Activated naive CD4-positive, alpha-beta T cell treated with anti-CD3 and anti-CD28 coated beads, Interleukin-2, amount 50 U/mL, for 24 hours (primary cell): ENCODE measurements around the gene CDK19.
"Not testable (repeated sequence)": the region's sequence is repeated elsewhere in the genome, so short reads cannot be mapped to it uniquely, and the experiment has no call there.

Experiments used
- H3K27ac Mint-ChIP-seq: one replicate; pipeline ENCODE4 v1.8.0; 2021; ENCODE audit warnings: mild to moderate bottlenecking, mixed read lengths
- H3K27me3 Mint-ChIP-seq: one replicate; pipeline ENCODE4 v1.8.0; 2021; ENCODE audit warnings: mixed read lengths
- H3K36me3 Mint-ChIP-seq: one replicate; pipeline ENCODE4 v1.8.0; 2021; ENCODE audit warnings: mixed read lengths
- H3K4me1 Mint-ChIP-seq: one replicate; pipeline ENCODE4 v1.8.0; 2021; ENCODE audit warnings: mixed read lengths
- H3K4me3 Mint-ChIP-seq: one replicate; pipeline ENCODE4 v1.8.0; 2021; ENCODE audit warnings: mild to moderate bottlenecking, mixed read lengths
- H3K9me3 Mint-ChIP-seq: one replicate; pipeline ENCODE4 v1.8.0; 2021; ENCODE audit warnings: mixed read lengths

Gene CDK19

DNA sequence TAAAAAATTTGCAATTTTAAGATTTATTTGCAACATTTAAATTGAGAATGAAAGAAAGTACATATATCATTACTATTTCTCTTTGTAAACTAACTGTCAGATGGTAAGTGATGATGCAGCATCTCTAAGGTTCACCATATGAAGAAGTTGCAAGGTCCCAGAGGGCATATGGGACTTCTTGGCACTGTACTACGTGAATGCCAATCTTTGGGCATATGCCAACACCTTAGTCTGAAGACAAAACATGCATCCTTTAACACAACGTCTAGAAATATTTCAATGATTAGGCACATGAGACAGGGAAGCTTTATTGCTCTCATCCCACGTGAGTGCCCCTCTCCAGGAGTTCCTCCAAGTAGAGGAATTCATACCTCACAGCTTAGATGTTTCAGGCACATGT lies 66.8 kb downstream of the CDK19 start:
- no peaks in the 10 kb centered on the region for H3K9me3 Mint-ChIP-seq
- no peak overlapping the region for H3K27ac Mint-ChIP-seq
- peaks cover 6% of the 10 kb centered on the region for H3K4me1 Mint-ChIP-seq
- H3K27me3 Mint-ChIP-seq, result no peaks in the 10 kb centered on the region
- H3K36me3 Mint-ChIP-seq, result peaks cover 3% of the 10 kb centered on the region
- no peak overlapping the region for H3K4me3 Mint-ChIP-seq

DNA sequence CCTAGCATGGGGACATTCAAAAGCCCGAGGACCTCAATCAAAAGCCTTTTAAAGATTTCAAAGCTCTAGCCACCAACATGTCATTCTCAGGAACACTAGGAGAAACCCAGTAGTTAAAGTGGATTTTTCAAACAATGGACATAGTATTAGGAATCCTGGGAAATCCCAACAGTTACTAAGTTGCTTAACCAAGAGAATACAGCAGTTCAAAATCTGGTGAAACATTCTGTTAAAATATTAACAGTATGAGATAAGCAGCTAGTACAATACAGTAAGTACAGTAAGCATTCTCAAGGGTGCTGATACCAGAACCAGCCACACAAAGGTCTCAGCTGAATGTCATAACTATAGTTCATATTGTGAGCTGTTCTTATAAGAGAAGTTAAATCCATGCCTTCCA lies 68.6 kb downstream of the CDK19 start:
- peaks cover 14% of the 10 kb centered on the region for H3K36me3 Mint-ChIP-seq
- no peak overlapping the region for H3K27ac Mint-ChIP-seq
- no peaks in the 10 kb centered on the region for H3K27me3 Mint-ChIP-seq
- no peaks in the 10 kb centered on the region for H3K9me3 Mint-ChIP-seq
- H3K4me3 Mint-ChIP-seq, result no peak overlapping the region
- peaks cover 6% of the 10 kb centered on the region for H3K4me1 Mint-ChIP-seq

DNA sequence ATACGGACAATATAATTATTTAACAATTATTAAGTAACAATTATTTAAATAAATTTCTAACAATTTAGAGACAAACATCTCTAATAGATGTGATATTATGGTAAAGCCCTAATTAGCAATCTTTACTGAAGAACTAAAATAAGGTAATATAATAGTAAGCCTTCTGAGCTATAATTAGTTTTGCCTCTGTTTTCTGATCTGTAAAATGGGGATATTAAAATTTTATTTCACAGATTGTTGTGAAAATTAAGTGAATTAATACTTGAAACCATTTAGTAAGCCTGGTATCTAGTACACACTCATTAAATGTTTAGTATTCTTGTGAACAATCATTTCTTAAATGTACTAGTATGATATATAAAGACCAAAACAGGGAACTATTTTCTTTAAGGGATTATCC lies 70.3 kb downstream of the CDK19 start:
- Mint-ChIP-seq H3K27me3 (no peaks in the 10 kb centered on the region), H3K4me1 (peaks cover under 1% of the 10 kb centered on the region), H3K27ac (no peak overlapping the region)

DNA sequence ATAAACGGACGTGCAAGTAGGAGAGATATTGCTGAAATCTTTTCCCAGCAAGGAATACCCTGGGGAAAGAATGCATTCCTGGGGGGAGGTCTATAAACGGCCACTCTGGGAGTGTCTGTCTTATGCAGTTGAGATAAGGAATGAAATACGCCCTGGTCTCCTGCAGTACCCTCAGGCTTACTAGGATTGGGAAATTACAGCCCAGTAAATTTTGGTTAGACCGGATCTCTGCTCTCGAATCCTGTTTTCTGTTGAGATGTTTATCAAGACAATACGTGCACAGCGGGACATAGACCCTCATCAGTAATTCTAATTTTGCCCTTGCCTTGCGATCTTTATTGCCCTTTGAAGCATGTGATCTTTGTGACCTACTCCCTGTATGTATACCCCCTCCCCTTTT lies 72.7 kb downstream of the CDK19 start:
- not testable (repeated sequence) for H3K4me1 Mint-ChIP-seq, H3K9me3 Mint-ChIP-seq, H3K27me3 Mint-ChIP-seq, H3K4me3 Mint-ChIP-seq, H3K27ac Mint-ChIP-seq
- peaks cover 32% of the 10 kb centered on the region for H3K36me3 Mint-ChIP-seq

More for the DNA sequence above, 70.3 kb downstream of the CDK19 start:
- H3K9me3 Mint-ChIP-seq, result peaks cover 8% of the 10 kb centered on the region
- H3K36me3 Mint-ChIP-seq, result peaks cover 28% of the 10 kb centered on the region
- H3K4me3 Mint-ChIP-seq, result no peak overlapping the region

DNA sequence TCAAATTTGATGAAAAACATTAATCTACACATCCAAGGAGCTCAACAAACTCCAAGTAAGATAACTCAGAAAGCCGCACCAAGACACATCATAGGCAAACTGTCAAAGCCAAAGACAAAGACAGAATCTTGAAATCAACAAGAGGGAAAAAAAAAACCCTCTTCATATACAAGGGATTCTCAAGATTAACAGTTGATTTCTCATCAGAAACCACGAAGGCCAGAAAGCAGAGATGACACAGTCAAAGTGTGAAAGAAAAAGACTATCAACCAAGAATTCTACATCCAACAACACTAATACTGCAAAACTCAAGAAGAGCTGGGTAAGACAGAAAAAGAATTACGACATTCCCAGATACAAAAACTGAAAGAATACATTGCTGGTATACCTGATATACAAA lies 73.8 kb downstream of the CDK19 start:
- H3K27ac Mint-ChIP-seq, result no peak overlapping the region
- no peaks in the 10 kb centered on the region for H3K4me1 Mint-ChIP-seq
- H3K4me3 Mint-ChIP-seq, result no peak overlapping the region
- H3K9me3 Mint-ChIP-seq, result peaks cover 8% of the 10 kb centered on the region
- H3K27me3 Mint-ChIP-seq, result no peaks in the 10 kb centered on the region
- H3K36me3 Mint-ChIP-seq, result peaks cover 31% of the 10 kb centered on the region

DNA sequence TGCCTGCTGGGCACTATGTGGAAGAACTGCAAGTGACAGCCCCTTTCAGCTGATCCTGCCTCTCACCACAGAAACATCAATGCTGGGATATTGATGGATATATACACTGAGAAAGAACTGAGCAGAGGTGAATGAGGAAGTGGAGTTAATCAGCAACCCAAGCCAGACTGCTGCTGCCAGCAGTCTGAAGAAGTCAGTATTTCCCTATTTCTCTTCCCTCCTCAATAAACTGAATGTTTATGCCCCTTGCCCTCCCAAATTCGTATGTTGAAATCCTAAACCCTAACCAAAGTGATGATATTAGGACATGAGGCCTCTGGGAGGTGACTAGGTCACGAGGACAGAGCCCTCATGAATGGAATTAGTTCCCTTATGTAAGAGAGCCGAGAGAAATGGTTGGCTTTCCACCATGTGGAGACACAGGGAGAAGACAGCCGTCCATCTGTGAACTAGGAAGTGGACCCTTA lies 76.3 kb downstream of the CDK19 start:
- Mint-ChIP-seq H3K27ac (no peak overlapping the region), H3K36me3 (peaks cover 31% of the 10 kb centered on the region), H3K4me3 (no peak overlapping the region), H3K4me1 (no peaks in the 10 kb centered on the region), H3K9me3 (peaks cover 8% of the 10 kb centered on the region), H3K27me3 (no peaks in the 10 kb centered on the region)

DNA sequence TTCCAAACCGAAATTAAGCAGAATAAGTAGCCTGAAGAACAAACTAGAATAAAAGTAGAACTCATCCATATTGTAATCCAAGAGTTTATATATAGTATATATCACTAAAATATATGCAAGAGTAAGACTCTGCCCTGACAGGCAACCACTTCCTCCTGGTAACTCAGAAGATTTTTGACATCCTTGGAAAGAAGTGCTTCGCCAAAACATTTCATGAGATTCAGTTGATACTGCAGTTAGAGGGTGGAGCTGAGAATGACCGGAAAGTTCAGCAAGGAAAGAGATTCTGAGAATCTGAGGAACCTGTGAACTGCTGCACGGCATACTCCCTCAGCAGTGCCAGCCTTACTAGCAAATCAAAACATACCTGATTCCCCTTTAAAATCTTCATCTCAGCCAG lies 79.6 kb downstream of the CDK19 start:
- Mint-ChIP-seq H3K4me3 (no peak overlapping the region), H3K9me3 (peaks cover 3% of the 10 kb centered on the region), H3K36me3 (peaks cover 17% of the 10 kb centered on the region), H3K27ac (no peak overlapping the region), H3K4me1 (no peaks in the 10 kb centered on the region), H3K27me3 (no peaks in the 10 kb centered on the region)

DNA sequence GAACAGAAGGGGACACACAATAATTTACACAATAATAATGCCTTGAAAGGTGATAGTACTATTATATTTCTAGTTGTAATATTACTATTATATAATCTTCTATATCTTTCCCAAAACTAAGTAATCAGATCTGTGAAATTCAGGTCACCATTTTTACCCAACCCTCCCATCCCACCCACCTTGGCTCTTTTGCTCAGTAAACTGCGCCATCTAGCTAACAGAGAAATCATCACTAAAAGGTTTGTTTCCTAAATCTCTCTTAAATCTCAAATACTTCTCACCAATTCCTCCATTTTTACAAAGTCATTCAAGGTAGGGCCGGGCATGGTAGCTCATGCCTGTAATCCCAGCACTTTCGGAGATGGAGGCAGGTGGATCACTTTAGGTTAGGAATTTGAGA lies 83.4 kb downstream of the CDK19 start:
- H3K36me3 Mint-ChIP-seq, result peaks cover 12% of the 10 kb centered on the region
- H3K27me3 Mint-ChIP-seq, result no peaks in the 10 kb centered on the region
- no peak overlapping the region for H3K27ac Mint-ChIP-seq
- H3K9me3 Mint-ChIP-seq, result no peaks in the 10 kb centered on the region
- H3K4me3 Mint-ChIP-seq, result no peak overlapping the region
- no peaks in the 10 kb centered on the region for H3K4me1 Mint-ChIP-seq

DNA sequence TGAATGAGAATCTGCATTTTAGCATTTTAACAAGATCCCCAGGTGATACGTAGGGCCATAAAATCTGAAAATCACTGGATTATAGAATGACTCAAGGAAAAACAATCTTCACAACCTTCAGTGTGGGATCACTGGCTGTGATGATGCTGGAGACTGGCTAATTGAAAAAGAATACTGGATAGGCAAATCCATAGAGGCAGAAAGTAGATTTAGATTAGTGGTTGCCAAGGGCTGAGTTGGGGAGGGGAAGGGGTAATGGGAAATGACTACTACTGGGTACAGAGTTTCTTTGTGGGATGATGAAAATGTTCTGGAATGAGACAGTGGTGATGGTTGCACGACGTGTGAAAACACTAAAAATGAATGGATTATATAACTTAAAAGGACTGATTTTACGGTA lies 84.1 kb downstream of the CDK19 start:
- Mint-ChIP-seq H3K36me3 (peaks cover 12% of the 10 kb centered on the region), H3K4me1 (no peaks in the 10 kb centered on the region), H3K27me3 (no peaks in the 10 kb centered on the region), H3K4me3 (no peak overlapping the region), H3K9me3 (no peaks in the 10 kb centered on the region), H3K27ac (no peak overlapping the region)

DNA sequence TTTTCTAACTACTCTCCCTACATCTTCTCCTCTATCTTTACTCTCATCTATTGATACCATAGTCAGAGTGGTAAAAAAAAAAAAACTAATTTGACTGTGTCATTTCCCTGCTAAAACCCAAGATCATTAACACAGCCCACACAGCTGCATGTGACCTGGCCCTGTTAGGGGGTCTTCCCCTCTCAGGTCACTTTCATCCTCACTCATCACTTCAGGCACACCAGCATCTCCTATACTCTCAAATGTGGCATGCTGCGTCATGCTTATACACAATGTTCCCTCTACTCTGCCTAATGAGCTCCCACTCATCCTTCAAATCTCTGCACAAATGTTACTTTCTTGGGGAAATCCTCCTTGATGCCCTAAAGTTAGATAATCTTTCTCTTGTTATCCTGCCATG lies 86.8 kb downstream of the CDK19 start:
- Mint-ChIP-seq H3K9me3 (no peaks in the 10 kb centered on the region), H3K36me3 (peaks cover 7% of the 10 kb centered on the region), H3K27me3 (no peaks in the 10 kb centered on the region), H3K27ac (no peak overlapping the region), H3K4me1 (no peaks in the 10 kb centered on the region), H3K4me3 (no peak overlapping the region)

DNA sequence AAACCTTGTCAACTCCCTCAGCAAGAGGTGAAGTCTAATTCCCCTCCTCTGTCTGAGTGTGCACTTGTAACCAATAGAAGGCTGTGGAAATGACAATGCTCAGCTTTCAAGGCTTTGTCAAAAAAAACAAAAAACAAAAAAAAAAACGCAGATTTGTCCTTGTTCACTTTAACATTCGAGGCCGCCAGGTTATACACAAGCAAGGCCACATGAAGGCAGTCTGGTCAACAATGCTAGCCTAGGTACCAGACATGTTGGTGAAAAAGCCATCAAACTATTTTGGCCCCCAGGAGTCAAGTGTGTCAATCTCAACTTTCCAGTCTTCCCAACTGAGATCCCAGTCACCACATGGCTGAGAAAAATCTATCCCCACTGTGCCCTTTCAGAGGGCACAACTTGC lies 92.3 kb downstream of the CDK19 start:
- H3K27ac Mint-ChIP-seq, result no peak overlapping the region
- no peaks in the 10 kb centered on the region for H3K4me1 Mint-ChIP-seq
- H3K36me3 Mint-ChIP-seq, result peaks cover 2% of the 10 kb centered on the region
- no peaks in the 10 kb centered on the region for H3K27me3 Mint-ChIP-seq
- no peaks in the 10 kb centered on the region for H3K9me3 Mint-ChIP-seq
- no peak overlapping the region for H3K4me3 Mint-ChIP-seq

DNA sequence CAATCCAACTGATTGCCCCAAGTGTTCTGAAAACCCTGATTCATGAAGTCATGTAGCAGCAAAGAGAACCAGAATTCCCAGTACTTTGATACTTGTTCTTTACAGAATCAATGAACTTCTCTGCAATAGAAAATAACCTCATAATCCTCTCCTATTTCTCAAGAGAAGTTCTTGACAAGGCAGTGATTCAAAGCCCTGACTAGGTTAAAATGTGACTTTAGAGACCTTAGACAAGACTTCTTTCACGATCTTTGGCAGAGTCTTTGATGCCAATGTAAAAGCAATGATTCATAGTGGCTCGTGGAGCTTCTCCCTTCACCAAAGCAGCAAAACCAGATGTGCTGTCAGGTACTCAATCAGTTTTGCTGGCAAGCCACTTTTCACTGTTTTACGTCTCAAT lies 95.2 kb downstream of the CDK19 start:
- peaks cover under 1% of the 10 kb centered on the region for H3K36me3 Mint-ChIP-seq
- no peaks in the 10 kb centered on the region for H3K9me3 Mint-ChIP-seq
- no peak overlapping the region for H3K4me3 Mint-ChIP-seq
- no peaks in the 10 kb centered on the region for H3K27me3 Mint-ChIP-seq
- no peaks in the 10 kb centered on the region for H3K4me1 Mint-ChIP-seq
- H3K27ac Mint-ChIP-seq, result no peak overlapping the region

DNA sequence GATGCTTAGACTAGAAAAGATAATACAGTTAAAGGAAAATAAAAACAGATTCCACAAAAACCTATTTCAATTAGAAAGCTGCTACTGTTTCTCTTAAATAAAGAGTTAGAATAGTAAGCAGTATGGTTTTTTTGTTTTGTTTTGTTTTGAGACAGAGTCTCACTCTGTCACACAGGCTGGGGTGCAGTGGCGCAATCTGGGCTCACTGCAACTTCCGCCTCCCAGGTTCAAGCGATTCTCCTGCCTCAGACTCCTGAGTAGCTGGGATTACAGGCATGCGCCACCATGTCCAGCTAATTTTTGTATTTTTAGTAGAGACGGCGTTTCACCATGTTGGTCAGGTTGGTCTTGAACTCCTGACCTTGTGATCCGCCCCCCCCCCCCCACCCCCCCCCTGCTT lies 95.7 kb downstream of the CDK19 start:
- H3K36me3 Mint-ChIP-seq, H3K4me1 Mint-ChIP-seq, H3K9me3 Mint-ChIP-seq, H3K4me3 Mint-ChIP-seq, H3K27me3 Mint-ChIP-seq, H3K27ac Mint-ChIP-seq: not testable (repeated sequence)

DNA sequence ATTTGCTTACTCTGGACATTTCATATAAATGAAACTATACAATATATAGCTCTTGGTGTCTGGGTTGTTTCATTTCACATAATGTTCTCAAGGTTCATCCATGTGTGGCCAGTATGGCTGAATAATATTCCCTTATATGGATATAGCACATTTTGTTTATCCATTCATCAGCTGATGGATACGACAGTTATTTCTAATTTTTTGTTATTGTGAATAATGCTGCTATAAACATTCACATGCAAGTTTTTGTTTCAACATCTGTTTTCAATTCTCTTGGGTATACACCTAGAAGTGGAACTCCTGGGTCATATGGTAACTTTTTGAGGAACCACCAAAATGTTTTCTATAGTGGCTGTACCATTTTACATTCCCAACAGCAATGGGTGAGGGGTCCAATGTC lies 101.1 kb downstream of the CDK19 start:
- no peaks in the 10 kb centered on the region for H3K27me3 Mint-ChIP-seq
- peaks cover 6% of the 10 kb centered on the region for H3K4me1 Mint-ChIP-seq
- H3K27ac Mint-ChIP-seq, result no peak overlapping the region
- H3K4me3 Mint-ChIP-seq, result no peak overlapping the region
- H3K36me3 Mint-ChIP-seq, result peaks cover 5% of the 10 kb centered on the region
- no peaks in the 10 kb centered on the region for H3K9me3 Mint-ChIP-seq

DNA sequence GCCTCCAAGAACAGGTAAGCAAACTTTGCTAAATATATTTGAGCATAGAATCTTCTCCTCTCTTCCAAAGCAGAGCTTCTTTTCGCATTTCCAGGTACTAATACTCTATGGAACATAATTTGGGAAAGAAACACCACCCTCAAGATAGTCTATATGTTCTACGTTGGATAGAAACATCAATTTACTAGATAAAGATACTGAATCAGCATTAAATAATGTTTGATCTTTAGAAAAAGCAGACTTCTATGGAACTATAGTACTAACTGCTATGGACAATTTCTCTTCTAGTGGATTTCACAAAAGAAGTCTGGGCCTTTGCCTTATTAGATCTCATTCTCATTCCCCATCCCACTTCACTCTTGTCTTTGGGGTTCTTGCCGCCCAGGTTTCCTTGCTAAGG lies 103.0 kb downstream of the CDK19 start:
- H3K4me3 Mint-ChIP-seq, result no peak overlapping the region
- peaks cover 6% of the 10 kb centered on the region for H3K4me1 Mint-ChIP-seq
- H3K9me3 Mint-ChIP-seq, result no peaks in the 10 kb centered on the region
- H3K27ac Mint-ChIP-seq, result no peak overlapping the region
- no peaks in the 10 kb centered on the region for H3K27me3 Mint-ChIP-seq
- H3K36me3 Mint-ChIP-seq, result peaks cover 5% of the 10 kb centered on the region

DNA sequence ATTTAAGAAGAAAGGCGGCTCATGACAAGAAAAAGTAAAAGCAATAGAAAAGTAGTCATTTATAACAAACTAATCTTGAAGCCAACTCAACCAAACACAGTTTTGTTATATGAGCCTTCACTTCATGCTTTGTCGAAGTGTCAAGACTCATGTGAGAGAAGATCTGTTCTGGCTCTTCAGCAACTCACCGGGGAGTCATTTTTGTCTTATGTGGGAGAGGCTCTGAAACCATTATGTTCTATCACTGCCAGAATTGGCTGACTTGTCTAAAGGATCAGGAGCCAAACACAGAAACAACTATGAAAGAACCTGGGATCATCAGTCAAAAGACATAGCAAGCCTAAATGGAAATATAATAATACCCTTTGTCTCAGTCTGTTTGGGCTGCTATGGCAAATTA lies 105.2 kb downstream of the CDK19 start:
- peaks cover 6% of the 10 kb centered on the region for H3K4me1 Mint-ChIP-seq
- H3K4me3 Mint-ChIP-seq, result no peak overlapping the region
- no peaks in the 10 kb centered on the region for H3K9me3 Mint-ChIP-seq
- H3K27me3 Mint-ChIP-seq, result no peaks in the 10 kb centered on the region
- H3K27ac Mint-ChIP-seq, result no peak overlapping the region
- peaks cover 8% of the 10 kb centered on the region for H3K36me3 Mint-ChIP-seq

DNA sequence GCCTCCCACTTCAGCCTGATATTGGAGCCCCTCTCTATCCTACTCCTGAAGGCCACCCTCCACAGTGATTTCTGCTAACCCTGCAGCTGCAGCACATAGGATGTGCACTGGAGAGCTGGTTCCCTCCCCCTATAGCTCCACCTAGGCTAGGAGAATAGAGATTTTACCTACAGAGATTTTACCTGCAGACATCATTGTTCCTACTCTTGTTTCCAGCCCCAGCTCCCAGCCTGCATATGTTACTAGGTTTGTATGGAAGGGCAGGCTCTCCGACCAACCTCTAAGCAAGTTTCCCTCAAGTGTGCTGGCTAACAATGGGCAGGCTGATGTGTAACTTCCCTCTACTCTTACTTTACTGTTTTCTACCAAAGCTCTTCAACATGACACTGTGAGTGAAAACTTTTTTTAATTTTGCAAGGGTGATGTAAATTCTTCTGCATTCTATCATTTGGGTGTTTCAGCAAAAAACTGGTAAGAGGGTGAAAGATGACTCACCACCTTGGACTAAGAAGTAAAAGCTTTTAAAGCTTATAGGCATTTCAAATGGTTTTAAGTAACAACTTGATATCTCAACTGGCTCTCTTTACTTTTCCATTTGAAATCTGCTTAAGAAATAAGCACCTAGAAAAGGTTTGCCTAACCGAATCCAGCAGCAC lies 106.8 kb downstream of the CDK19 start:
- Mint-ChIP-seq H3K4me1 (peaks cover 6% of the 10 kb centered on the region), H3K27ac (no peak overlapping the region), H3K27me3 (no peaks in the 10 kb centered on the region), H3K36me3 (peaks cover 5% of the 10 kb centered on the region), H3K4me3 (no peak overlapping the region), H3K9me3 (no peaks in the 10 kb centered on the region)
